GM12872 (cell line): ENCODE data around the gene C1orf74.

Source experiments
- TF ChIP-seq, protein P1 (sequence below): IDR thresholded peaks from 3 replicates; pipeline ENCODE4 v1.5.1; 2011; ENCODE audit warnings: low read depth, mild to moderate bottlenecking, low read length, moderate library complexity; ENCODE audit not compliant: insufficient read depth

Gene C1orf74

DNA sequence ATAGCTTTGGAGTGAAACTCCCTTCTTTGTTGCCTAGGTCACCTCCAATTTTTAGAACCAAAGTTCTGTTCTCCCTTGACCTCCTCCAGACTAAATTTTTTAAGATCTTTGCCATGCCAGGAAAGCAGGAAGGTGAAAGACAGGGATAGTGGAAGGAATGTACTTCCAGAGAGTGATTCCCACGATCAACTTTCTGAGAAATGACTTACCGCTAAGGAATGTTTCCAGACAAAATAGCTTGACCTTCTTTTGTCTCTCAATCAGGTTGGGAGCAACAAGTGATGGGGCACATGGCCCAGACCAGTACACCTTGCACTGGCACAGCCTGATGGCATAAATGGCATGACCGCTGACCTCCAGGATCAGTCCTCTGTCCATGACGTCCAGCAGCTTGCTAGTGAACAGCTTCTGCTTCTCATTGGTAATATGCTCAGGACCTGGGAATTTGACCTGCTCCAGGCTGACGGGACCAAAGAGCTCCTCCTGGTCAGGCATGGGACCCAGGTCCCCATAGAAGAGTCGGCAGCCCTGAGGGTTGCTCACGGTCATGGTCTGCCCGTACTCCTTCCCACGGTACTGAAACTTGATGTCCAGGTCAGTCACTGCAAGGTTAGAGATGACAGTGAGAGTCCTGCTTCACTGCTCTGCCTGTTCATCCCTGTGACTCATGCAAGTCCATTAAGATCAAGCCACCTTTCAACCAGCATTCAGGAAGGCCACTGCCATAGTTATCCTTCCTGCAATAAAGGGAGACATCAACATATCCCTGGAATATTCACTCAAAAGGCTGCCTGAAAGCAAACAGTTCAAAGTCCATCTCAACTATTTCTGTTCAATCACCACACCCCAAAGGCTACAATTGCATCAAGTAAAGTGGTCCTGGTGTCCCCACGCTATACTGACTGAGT, 6.2 kb upstream of the C1orf74 start:
- TF ChIP-seq, protein P1, sequence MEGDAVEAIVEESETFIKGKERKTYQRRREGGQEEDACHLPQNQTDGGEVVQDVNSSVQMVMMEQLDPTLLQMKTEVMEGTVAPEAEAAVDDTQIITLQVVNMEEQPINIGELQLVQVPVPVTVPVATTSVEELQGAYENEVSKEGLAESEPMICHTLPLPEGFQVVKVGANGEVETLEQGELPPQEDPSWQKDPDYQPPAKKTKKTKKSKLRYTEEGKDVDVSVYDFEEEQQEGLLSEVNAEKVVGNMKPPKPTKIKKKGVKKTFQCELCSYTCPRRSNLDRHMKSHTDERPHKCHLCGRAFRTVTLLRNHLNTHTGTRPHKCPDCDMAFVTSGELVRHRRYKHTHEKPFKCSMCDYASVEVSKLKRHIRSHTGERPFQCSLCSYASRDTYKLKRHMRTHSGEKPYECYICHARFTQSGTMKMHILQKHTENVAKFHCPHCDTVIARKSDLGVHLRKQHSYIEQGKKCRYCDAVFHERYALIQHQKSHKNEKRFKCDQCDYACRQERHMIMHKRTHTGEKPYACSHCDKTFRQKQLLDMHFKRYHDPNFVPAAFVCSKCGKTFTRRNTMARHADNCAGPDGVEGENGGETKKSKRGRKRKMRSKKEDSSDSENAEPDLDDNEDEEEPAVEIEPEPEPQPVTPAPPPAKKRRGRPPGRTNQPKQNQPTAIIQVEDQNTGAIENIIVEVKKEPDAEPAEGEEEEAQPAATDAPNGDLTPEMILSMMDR: no peak

- TF ChIP-seq, protein P1: no peak
These were observed 4.9 kb upstream of the C1orf74 start for GRCh38 chr1:209789245-209789644.

- TF ChIP-seq, protein P1: no peak
These were observed 3.2 kb upstream of the C1orf74 start for GRCh38 chr1:209787551-209787950.

DNA sequence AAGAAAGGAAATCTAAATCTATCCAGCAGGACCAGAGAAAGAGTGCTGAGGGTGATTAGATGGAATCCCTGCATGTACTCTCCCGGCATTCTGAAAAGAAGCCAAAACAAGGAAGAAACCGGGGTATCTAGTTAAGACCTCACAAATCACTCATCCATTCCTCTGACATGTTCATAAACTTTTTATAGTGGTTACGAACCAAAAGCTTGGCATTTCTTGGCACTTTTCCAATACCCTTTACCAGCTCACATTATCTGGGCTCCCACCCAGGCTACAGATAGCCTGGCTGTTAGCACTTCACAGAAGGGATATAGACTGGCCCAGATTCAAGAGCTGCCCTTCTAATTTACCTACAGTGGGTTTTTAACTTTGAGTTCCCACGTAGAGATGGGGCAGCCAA, 1.8 kb upstream of the C1orf74 start:
- TF ChIP-seq, protein P1: no peak

- TF ChIP-seq, protein P1: no peak
These were observed 1.2 kb upstream of the C1orf74 start for GRCh38 chr1:209785592-209785991.

DNA sequence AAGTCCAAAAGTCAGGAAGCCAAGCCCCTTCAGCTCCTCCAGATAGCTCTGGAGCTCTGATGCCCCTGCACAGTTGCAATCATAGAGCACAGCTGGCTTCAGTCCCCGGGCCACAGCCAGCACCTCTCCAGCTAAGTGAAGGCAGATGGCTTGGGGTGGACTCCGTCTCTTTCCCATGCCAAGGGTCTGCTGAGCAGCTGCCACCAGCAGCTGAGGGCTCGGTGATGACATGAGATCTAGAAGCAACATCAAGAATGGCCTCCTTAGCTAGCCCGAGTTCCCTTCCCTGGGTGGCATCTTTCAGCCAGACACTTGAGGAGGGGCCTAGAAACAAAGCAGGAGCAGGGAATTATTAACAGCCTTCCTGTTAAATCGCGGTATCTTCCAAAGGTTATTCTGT, 973 bp downstream of the C1orf74 start:
- TF ChIP-seq, protein P1: no peak

DNA sequence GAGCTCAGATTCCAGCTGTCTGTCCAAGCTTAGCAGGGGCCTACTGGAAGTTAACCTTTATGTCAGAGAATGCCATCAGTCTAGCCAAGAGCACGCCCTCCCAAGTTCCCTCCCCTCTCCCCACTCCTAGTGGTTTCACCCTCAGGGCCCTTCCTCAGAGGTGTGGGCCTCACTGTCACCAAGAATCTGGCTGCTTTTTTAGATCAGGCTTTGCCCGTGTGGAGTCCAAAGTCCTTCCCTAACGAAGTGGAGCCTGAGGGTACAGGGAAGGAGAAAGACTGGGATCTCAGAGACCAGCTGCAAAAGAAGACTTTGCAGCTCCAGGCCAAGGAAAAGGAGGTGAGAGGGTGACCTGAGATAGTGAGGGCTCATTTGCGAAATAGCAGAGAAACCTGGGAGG, 4.1 kb downstream of the C1orf74 start:
- TF ChIP-seq, protein P1: no peak
